Astrocyte (in vitro differentiated cells and primary cell): Measurements from ENCODE around the gene CACNA2D4. TPM values are rescaled to one million over a fixed set of nuclear protein-coding genes. Genes with fewer than 3 reads are reported as not detected.

Source experiments
- DNase-seq: peaks from one replicate; pipeline ENCODE4 v3.0.0-alpha.2; 2010; ENCODE audit warnings: low read depth
- FAIRE-seq: peaks from 2 replicates; lab custom pipeline; 2011; peaks lifted over from hg19 to GRCh38; lab: Jason Lieb, UNC
- H2AFZ ChIP-seq: 2 replicates; pipeline ENCODE4 v1.6.0; 2012; ENCODE audit warnings: low read depth, low read length, inconsistent platforms
- H3K27ac ChIP-seq: 2 replicates; pipeline ENCODE4 v1.5.1; 2011; ENCODE audit warnings: low read depth, low read length, inconsistent platforms
- H3K27me3 ChIP-seq: 2 replicates; pipeline ENCODE4 v1.6.0; 2011; ENCODE audit warnings: low read length, inconsistent platforms; ENCODE audit not compliant: insufficient read depth
- H3K36me3 ChIP-seq: 2 replicates; pipeline ENCODE4 v1.5.1; 2011; ENCODE audit warnings: low read length, inconsistent platforms; ENCODE audit not compliant: insufficient read depth
- H3K4me1 ChIP-seq: 2 replicates; pipeline ENCODE4 v1.5.1; 2011; ENCODE audit warnings: low read length, inconsistent platforms; ENCODE audit not compliant: insufficient read depth
- H3K4me2 ChIP-seq: 2 replicates; pipeline ENCODE4 v1.6.0; 2012; ENCODE audit warnings: low read length, inconsistent platforms
- H3K4me3 ChIP-seq: 2 replicates; pipeline ENCODE4 v1.5.1; 2011; ENCODE audit warnings: low read depth, mild to moderate bottlenecking, low read length, inconsistent platforms; ENCODE audit not compliant: insufficient read depth
- H3K79me2 ChIP-seq: 2 replicates; pipeline ENCODE4 v1.6.0; 2012; ENCODE audit warnings: mild to moderate bottlenecking, low read length, inconsistent platforms; ENCODE audit not compliant: insufficient read depth
- H3K9ac ChIP-seq: 2 replicates; pipeline ENCODE4 v1.6.0; 2012; ENCODE audit warnings: mild to moderate bottlenecking, low read length, inconsistent platforms
- H3K9me3 ChIP-seq: 2 replicates; pipeline ENCODE4 v1.5.1; 2012; ENCODE audit warnings: low read depth, mild to moderate bottlenecking, low read length, inconsistent platforms; ENCODE audit not compliant: insufficient read depth
- H4K20me1 ChIP-seq: 2 replicates; pipeline ENCODE4 v1.6.0; 2012; ENCODE audit warnings: low read length, inconsistent platforms; ENCODE audit not compliant: insufficient read depth
- H3K27ac Mint-ChIP-seq: one replicate; pipeline ENCODE4 v1.8.0; 2021; ENCODE audit warnings: mild to moderate bottlenecking, mixed read lengths; ENCODE audit not compliant: unreplicated experiment
- H3K27me3 Mint-ChIP-seq: one replicate; pipeline ENCODE4 v1.8.0; 2021; ENCODE audit warnings: low read depth, mixed read lengths; ENCODE audit not compliant: unreplicated experiment
- H3K36me3 Mint-ChIP-seq: one replicate; pipeline ENCODE4 v1.8.0; 2021; ENCODE audit warnings: low read depth, mixed read lengths; ENCODE audit not compliant: unreplicated experiment
- H3K4me1 Mint-ChIP-seq: one replicate; pipeline ENCODE4 v1.8.0; 2021; ENCODE audit warnings: low read depth, mixed read lengths; ENCODE audit not compliant: unreplicated experiment
- H3K4me3 Mint-ChIP-seq: one replicate; pipeline ENCODE4 v1.8.0; 2021; ENCODE audit warnings: mild to moderate bottlenecking, moderate library complexity, mixed read lengths; ENCODE audit not compliant: unreplicated experiment
- H3K9me3 Mint-ChIP-seq: one replicate; pipeline ENCODE4 v1.8.0; 2021; ENCODE audit warnings: mild to moderate bottlenecking, mixed read lengths; ENCODE audit not compliant: unreplicated experiment
- CTCF ChIP-seq: IDR thresholded peaks from 2 replicates; pipeline ENCODE4 v1.5.1; 2011; ENCODE audit warnings: low read depth, mild to moderate bottlenecking, inconsistent platforms, low read length, moderate library complexity; ENCODE audit not compliant: insufficient read depth
- EZH2 ChIP-seq: IDR thresholded peaks from 2 replicates; pipeline ENCODE4 v1.6.1; 2012; ENCODE audit warnings: mild to moderate bottlenecking, low read length, inconsistent platforms; ENCODE audit not compliant: insufficient read depth
- total RNA-seq: library from RNA; stranded (reverse); gene quantifications from 2 replicates; pipeline ENCODE4 v1.2.1, GENCODE V29; 2021

Gene CACNA2D4
- total RNA-seq, 1 donor from 2014 or later = 0.09 TPM

- no peaks in the 10 kb centered on the region for H3K36me3 ChIP-seq
- H3K27me3 ChIP-seq = peaks cover 22% of the 10 kb centered on the region
- no peak overlapping the region for H3K27ac ChIP-seq
- Mint-ChIP-seq H3K9me3 (no peaks in the 10 kb centered on the region), H3K27ac (no peak overlapping the region), H3K4me1 (no peaks in the 10 kb centered on the region), H3K27me3 (peaks cover 42% of the 10 kb centered on the region), H3K36me3 (no peaks in the 10 kb centered on the region), H3K4me3 (no peak overlapping the region)
- no peak overlapping the region for H3K9ac ChIP-seq
- no peaks in the 10 kb centered on the region for H4K20me1 ChIP-seq
- no peak overlapping the region for H2AFZ ChIP-seq
- H3K9me3 ChIP-seq = no peaks in the 10 kb centered on the region
- H3K79me2 ChIP-seq = no peaks in the 10 kb centered on the region
- no peaks in the 10 kb centered on the region for H3K4me1 ChIP-seq
- DNase-seq (no peak), FAIRE-seq (no peak)
- TF ChIP-seq EZH2 (no peak), CTCF (no peak)
- H3K4me3 ChIP-seq = no peak overlapping the region
- no peak overlapping the region for H3K4me2 ChIP-seq
Observed at GRCh38 chr12:1846421-1847405, 71.7 kb downstream of the CACNA2D4 start.

DNA sequence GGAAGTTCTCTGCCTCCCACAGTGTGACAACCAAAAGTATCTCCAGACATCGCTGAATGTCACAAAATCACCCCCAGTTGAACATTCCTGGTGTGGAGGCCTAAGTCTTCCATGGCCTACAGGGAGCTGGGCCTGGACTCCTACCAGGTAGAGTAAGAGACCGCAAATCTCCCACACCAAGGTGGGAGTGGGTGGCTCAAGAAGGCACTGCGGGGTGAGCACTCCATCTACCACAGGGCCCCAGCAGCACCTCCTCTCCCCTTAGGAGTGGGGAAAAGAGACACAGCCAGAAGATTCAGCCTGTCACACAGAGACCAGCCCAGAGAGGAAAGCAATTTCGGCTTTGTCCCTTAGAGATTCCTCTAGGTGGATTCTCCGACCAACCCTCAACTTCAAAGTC, 72.6 kb downstream of the CACNA2D4 start:
- Histone ChIP-seq H2AFZ (no peak overlapping the region), H3K27ac (no peak overlapping the region), H3K4me2 (no peak overlapping the region), H3K4me1 (no peaks in the 10 kb centered on the region), H3K9me3 (no peaks in the 10 kb centered on the region), H4K20me1 (no peaks in the 10 kb centered on the region), H3K4me3 (no peak overlapping the region), H3K27me3 (peaks cover 27% of the 10 kb centered on the region), H3K36me3 (no peaks in the 10 kb centered on the region), H3K9ac (no peak overlapping the region), H3K79me2 (no peaks in the 10 kb centered on the region)
- no peaks in the 10 kb centered on the region for H3K36me3 Mint-ChIP-seq
- TF ChIP-seq CTCF (no peak), EZH2 (no peak)
- no peaks in the 10 kb centered on the region for H3K9me3 Mint-ChIP-seq
- H3K27ac Mint-ChIP-seq = no peak overlapping the region
- no peaks in the 10 kb centered on the region for H3K4me1 Mint-ChIP-seq
- DNase-seq (no peak), FAIRE-seq (no peak)
- H3K27me3 Mint-ChIP-seq = peaks cover 48% of the 10 kb centered on the region
- H3K4me3 Mint-ChIP-seq = no peak overlapping the region

DNA sequence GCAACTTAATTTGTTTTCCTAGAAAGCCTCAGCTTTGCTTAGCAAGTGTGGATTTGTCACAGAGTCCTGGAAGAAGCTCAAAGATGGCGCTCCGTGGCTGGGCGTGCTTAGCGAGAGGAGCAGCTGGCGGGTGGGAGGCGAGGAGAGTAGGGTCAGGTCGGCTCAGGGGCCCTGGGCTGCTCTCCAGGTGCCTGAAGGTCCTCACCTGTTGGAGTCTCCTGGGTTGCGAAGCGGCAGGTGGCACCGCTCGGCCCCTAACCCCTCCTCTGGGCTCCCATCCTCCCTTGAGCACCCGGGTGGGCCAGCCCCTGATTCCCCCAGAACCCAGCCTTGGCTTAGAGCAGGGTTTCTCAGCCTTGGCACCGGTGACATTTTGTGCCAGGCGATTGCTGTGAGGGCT, 73.0 kb downstream of the CACNA2D4 start:
- H3K4me3 Mint-ChIP-seq = no peak overlapping the region
- no peaks in the 10 kb centered on the region for H3K9me3 Mint-ChIP-seq
- DNase-seq (no peak), FAIRE-seq (no peak)
- Histone ChIP-seq H3K4me2 (no peak overlapping the region), H3K4me3 (no peak overlapping the region), H3K4me1 (no peaks in the 10 kb centered on the region), H3K27me3 (peaks cover 29% of the 10 kb centered on the region), H3K27ac (no peak overlapping the region), H3K9ac (no peak overlapping the region), H2AFZ (no peak overlapping the region), H3K9me3 (no peaks in the 10 kb centered on the region), H3K79me2 (no peaks in the 10 kb centered on the region), H3K36me3 (no peaks in the 10 kb centered on the region), H4K20me1 (no peaks in the 10 kb centered on the region)
- H3K27me3 Mint-ChIP-seq = peaks cover 52% of the 10 kb centered on the region
- H3K27ac Mint-ChIP-seq = no peak overlapping the region
- H3K4me1 Mint-ChIP-seq = no peaks in the 10 kb centered on the region
- TF ChIP-seq EZH2 = no peak
- TF ChIP-seq CTCF = no peak
- H3K36me3 Mint-ChIP-seq = no peaks in the 10 kb centered on the region
